GM18867 (cell line): ENCODE results near the gene IL1RAP.
"Not testable (repeated sequence)": the region's sequence is repeated elsewhere in the genome, so short reads cannot be mapped to it uniquely, and the experiment has no call there.

Experiments
- ATAC-seq: cut with Tn5 transposase; IDR thresholded peaks from one replicate; pipeline ENCODE4 v1.9.1; 2021; ENCODE audit warnings: mild to moderate bottlenecking, moderate library complexity; ENCODE audit not compliant: unreplicated experiment

IL1RAP gene

GRCh38 chr3:190513409-190514370 is at the start of gene IL1RAP:
Gene IL1RAP, plus strand, starts transcription at chr3:190514085. Its CDS starts 50,205 bp downstream, at chr3:190564290.
- ATAC-seq: peak; percentile 99

DNA sequence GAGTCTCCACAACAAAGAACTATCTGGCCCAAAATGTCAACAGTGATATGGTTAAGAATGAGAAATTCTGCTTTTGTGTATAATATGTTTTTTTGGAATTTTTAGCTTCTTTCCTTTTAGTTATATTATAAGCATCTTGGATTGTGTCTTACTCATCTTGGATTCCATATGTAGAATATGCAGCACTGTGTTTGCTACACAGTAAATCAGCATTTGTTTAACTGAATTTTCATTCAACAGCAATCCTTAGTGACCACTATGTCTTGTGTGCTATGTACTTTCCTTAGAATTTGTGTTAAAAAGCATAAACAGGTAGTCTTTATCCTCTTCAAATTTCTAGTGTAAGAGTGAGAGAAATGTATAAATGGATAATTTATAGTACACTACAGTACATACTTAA is 46.0 kb upstream of the IL1RAP start:
- no peak for ATAC-seq

DNA sequence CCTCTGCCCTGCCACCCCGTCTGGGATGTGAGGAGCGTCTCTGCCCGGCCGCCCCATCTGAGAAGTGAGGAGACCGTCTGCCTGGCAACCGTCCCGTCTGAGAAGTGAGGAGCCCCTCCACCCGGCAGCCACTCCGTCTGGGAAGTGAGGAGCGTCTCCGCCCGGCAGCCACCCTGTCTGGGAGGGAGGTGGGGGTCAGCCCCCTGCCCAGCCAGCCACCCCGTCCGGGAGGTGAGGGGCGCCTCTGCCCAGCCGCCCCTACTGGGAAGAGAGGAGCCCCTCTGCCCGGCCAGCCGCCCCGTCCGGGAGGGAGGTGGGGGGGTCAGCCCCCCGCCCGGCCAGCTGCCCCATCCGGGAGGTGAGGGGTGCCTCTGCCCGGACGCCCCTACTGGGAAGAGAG is 40.6 kb upstream of the IL1RAP start:
- not testable (repeated sequence) for ATAC-seq

DNA sequence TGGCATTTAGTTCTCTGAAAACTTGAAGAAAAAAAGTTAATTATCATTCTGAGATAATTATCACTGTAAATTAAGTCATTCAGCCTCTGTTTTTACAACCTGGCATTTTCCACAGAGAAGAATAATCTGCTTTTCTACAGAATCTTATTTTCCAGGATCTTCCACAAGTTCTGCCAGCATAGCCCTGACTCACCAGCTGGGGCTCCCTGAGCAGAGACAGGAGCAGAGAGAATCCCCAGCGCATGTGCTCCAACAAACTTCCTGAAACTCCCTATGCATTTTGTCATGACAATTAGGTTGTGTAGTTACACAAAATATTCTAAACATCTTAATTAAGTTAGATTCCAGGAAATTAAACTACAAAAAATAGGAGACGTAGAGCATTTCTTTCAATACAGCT is 32.1 kb upstream of the IL1RAP start:
- no peak for ATAC-seq

DNA sequence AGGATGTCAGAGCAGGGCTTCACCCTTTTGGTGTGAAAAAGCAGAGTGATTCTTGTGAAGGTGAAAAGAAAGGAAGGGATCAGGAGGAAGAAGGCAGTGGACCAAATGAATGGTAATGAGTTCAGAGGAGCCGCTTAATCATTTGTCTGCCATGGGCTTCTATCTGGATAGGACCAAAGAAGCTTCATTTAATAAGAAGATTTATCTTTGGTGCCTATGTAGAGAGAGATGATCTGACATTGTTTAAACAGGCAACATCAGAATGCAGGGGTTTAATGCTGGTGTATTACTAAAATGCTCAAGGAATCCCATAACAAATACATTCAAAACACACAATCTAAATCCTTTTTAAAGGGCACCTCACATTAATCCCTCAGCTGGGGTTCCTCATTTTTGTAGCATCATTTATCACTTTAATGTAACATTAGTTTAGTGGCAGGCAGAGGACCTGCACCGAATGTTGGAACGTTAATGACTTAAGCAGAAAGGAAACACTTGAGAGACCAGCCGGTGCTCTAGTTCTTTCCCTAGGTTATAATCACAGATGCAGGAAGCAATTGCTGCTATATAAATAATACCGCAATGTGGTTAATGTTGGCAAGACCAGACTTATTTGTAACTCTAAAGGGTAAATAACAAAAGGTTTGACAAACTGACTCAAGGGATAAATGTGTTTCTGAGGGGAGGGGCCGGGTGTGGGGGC is 27.9 kb upstream of the IL1RAP start:
- ATAC-seq: no peak

DNA sequence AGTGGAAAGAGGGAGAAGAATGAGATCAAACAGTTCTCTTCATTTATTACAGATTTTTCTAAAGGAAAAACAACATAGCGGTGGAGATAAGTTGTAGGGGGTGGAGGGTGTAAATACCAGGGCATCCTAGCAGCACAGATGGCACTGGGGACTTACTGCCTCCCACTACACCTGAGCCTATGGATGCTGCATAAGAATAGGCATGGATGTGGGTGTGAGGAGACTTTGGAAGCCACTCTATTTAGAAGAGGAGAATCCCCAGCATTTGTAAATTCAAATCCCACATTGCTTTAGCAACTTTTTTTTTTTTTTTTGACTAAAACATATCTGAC is 27.4 kb upstream of the IL1RAP start:
- ATAC-seq: no peak

GRCh38 chr3:190486908-190487607 is 26.8 kb upstream of the IL1RAP start:
- ATAC-seq: no peak

GRCh38 chr3:190491533-190492054 is 22.3 kb upstream of the IL1RAP start:
- peak; percentile 58 for ATAC-seq

DNA sequence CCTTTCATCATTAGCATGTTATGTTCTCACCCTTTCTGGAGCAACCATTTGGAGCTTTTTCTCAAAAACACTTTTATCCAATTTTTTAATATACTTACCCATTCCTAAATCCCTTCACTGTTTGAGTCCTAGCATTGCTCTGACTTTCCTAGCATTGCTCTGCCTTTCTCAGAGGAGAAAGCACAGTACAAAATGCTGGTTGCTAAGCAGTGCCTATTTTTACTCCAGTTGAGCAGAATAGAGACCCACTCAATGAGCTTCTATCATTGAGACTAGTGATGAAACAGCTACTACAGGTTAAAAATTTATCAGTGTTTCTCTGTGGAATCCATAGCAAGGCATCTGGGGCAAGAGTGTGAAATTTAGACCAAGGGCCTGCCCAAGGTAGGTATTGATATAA is 21.8 kb upstream of the IL1RAP start:
- ATAC-seq: no peak

DNA sequence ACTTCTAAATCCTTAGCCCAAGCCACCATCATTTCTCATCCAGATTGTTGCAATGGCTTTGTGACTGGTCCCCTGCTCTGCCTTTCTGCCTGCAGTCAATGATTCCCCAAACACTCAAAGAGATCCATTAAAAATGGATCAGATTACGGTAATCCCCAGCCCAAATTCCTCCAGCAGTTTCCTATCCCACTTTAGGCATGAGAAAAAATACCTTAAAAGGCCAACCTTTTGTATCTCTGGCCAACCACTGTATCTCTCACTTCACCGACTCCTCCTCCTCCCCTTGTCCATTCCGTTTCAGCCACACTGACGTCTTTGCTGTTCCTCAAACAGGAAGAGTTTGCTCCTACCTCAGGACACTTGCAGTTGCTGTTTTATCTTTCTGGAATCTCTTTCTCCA is 20.9 kb upstream of the IL1RAP start:
- no peak for ATAC-seq

DNA sequence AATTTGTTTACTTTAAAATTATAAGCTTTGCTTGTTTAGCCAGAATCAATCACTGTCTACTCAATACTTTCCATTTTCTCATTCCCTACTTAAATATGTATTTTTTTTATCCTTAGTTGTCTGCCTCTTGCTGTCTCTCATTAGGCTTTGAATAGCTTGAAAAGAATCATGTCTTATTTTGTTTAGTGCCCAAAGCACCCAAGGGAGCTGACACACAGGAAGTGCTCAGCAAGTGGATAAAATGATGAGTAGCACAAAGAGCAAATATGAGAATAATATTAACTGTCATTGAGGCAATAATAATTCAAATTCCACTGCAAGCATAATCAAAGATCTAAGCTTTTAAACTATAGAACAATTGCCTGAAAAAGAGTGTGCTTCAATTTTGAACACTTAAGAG is 19.0 kb upstream of the IL1RAP start:
- ATAC-seq: no peak

- no peak for ATAC-seq
These were observed 18.5 kb upstream of the IL1RAP start for GRCh38 chr3:190495354-190495753.

DNA sequence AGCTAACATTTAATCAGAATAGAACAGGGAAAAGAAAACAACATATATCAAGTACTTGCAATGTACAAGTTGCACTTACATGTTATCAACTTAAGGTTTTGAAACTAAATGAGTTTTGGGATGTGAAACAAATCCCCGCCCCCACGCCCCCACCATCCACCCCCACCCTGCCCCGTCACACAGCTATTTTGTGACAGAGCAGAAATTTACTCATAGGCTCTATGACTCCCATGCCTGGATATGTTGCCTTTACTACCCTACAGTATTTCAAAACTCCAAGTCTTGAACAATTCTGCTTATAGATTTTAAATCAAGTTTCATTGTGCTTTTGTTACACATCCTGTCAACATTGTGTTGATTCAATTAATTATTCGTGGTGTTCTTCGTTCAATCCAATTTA is 18.1 kb upstream of the IL1RAP start:
- ATAC-seq: no peak

GRCh38 chr3:190496859-190497258 is 17.0 kb upstream of the IL1RAP start:
- ATAC-seq: no peak

GRCh38 chr3:190497811-190498210 is 16.1 kb upstream of the IL1RAP start:
- no peak for ATAC-seq

DNA sequence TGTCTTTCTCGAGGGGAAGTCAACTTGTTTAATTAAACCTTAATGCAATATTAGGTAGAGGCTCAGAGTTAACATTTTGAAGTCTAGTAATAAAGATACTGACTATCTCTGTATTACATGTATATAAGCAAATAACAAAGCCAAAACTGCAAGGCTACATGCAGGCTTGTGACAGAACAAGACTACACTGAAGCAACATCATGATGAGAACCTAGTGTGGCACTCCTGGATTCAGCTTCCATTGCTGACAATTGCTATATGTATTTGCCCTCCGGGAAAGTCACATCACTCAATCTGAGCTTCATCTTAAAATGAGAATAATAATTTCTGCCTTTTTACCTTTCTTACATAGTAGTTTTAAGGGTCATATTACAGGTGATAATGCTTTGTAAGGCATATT is 15.6 kb upstream of the IL1RAP start:
- ATAC-seq: no peak

GRCh38 chr3:190499122-190499521 is 14.8 kb upstream of the IL1RAP start:
- no peak for ATAC-seq

- ATAC-seq: no peak
These were observed 10.9 kb upstream of the IL1RAP start for GRCh38 chr3:190502946-190503345.

DNA sequence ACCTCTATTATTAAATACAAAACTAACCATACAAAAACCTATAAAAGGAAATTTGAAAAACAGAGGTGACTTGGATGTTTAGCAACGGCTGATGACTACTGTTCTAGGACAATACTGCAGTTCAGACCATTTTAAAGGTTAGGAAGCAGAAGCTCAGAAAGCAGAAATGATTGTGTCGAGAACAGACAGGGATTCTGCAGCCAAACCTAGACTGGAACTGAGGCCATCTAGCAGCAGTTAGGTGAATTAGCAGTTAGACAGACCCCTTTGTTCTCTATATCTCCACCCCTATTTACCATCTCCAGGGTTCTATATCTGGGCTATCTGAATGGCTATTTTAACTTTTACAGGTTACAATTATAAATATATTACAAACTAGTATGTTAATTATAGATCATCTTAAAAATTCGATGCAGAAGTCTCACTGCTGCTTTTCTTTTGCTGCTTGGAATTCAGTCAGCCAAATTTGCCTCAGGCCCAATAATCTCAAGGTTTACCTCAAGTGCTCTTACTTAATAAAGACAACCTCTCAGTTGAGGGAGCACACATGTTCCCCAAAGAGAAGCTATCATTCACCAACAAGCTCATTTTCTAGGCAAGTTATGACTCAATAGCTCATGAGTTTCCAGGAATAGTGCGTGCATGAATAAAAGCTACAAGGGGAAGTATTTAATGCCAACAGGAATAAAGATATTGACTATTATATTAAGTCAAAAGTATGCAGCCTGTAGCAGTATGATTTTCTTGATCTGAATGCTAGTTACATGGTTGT is 9.3 kb upstream of the IL1RAP start:
- ATAC-seq: no peak

- no peak for ATAC-seq
These were observed 8.4 kb upstream of the IL1RAP start for GRCh38 chr3:190505381-190506003.
